Aorta (tissue), 5 donors: Measurements from ENCODE around the gene MRPL24. TPM values are rescaled to one million over a fixed set of nuclear protein-coding genes. Genes with fewer than 3 reads are reported as not detected.
A peak's percentile ranks its signal among the peaks of the same experiment; 100 is the strongest.

Experiments used
- ATAC-seq: fragments of 200-7000 bp; cut with Tn5 transposase; one replicate; pipeline ENCODE4 v1.9.1; 2022; ENCODE audit warnings: moderate library complexity; ENCODE audit not compliant: low FRiP score
- DNase-seq, 2 donors: peaks; one replicate each; pipeline ENCODE4 v3.0.0-alpha.2; 2020
- H3K27ac ChIP-seq, 2 donors: one replicate each; pipeline ENCODE4 v1.5.1; 2013; ENCODE audit warnings: low read length in 2 of 2, mild to moderate bottlenecking in 2 of 2, moderate library complexity in 2 of 2, control low read depth in 1 of 2, inconsistent platforms in 1 of 2, low read depth in 1 of 2
- H3K27me3 ChIP-seq, 2 donors: one replicate each; pipeline ENCODE4 v1.6.1; 2013; ENCODE audit warnings: control low read depth in 1 of 2, low read length in 1 of 2, mild to moderate bottlenecking in 1 of 2, moderate library complexity in 1 of 2; ENCODE audit not compliant: insufficient read depth in 2 of 2, control insufficient read depth in 1 of 2
- H3K36me3 ChIP-seq, 2 donors: one replicate each; pipeline ENCODE4 v1.6.1; 2013; ENCODE audit warnings: control low read depth in 1 of 2, low read length in 1 of 2, mild to moderate bottlenecking in 1 of 2; ENCODE audit not compliant: insufficient read depth in 2 of 2, control insufficient read depth in 1 of 2
- H3K4me1 ChIP-seq, 2 donors: one replicate each; pipeline ENCODE4 v1.6.1; 2013; ENCODE audit warnings: low read length in 2 of 2, control low read depth in 1 of 2, mild to moderate bottlenecking in 1 of 2, moderate library complexity in 1 of 2; ENCODE audit not compliant: insufficient read depth in 2 of 2, control insufficient read depth in 1 of 2
- H3K4me3 ChIP-seq, 2 donors: one replicate each; pipeline ENCODE4 v1.5.1; 2013; ENCODE audit warnings: low read length in 2 of 2, control low read depth in 1 of 2, mild to moderate bottlenecking in 1 of 2
- H3K9me3 ChIP-seq: one replicate; pipeline ENCODE4 v1.6.1; 2013; ENCODE audit warnings: mild to moderate bottlenecking, low read length; ENCODE audit not compliant: control insufficient read depth
- WGBS, 2 donors: extraction: QIAGEN DNeasy Blood & Tissue Kit; methylation state at CpG; one replicate each; pipeline ENCODE4 v1.1.7; 2013; 5-methylcytosine and 5-hydroxymethylcytosine counted together
- intact Hi-C, 2 donors: fragments of 100-400 bp; cut with DNase I; formaldehyde crosslinking; loops; one replicate each; pipeline versions ENCODE4 v1.14.2 to v1.15.0; 2022
- polyA plus RNA-seq, 2 donors: library from polyadenylated mRNA; stranded (reverse); fragments of 200-250 nt; gene quantifications; one replicate each; pipeline ENCODE4 v1.2.3, GENCODE V29; 2013
- total RNA-seq, 2 donors: library from RNA; stranded (reverse); fragmentation: NEBNext Ultra II Directional; extraction: Animal tissue kit (Norgen Biotek cat#: 25700); gene quantifications; one replicate each; pipeline ENCODE4 v1.2.1, GENCODE V29; 2021
- donor health status: healthy with polysubstance abuse.
- donor health status: Bipolar disorder and iron deficiency.
- donor health status: DM: no; HTN: no; CAD: no.
- donor health status: DM: no; HTN: no; CAD: no.
- donor health status: DM: yes; HTN: yes; CAD: no.

The MRPL24 gene
- total and polyA plus RNA-seq, 4 donors = 44.0 to 73.1 (median 57.3) TPM

DNA sequence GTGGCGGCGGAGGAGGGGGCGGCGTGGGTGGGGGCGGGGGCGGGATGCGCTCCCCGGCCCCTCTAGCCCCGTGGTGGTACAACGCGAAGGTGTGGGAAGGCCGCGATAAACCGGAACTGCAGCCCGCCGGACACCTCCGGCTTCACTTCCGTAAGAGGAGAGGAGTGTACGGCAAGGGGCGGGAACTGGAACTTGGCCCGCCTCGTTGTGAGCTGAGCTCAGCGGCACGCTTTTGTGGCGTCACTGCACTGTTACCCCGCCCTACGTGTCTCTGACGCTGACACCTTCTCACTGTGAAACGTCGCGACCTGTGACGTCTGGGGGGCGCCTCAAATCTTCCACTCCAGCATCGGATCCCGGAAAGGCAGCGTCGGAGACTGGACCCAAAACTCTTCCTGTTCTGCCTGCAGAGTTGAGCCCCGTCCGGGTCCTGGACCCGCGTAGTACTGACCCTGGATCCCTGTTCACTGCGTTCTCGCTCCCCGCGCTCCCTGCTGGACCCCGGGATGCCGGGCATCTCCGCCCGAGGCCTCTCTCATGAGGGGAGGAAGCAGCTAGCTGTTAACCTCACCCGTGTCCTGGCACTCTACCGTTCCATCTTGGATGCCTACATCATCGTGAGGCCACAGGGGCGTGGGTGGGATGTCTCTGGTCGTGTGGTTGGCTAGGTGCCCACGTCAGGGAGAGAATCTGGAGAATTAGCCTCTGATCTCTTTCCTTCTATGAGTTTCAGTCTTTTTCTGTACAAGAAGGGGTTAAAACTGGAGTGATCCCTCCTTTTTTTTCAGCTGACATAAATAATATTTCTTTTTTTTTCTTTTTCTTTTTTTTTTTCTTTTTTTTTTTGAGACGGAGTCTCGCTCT lies 12.1 kb downstream of the MRPL24 start, which contains the start of gene ISG20L2:
ISG20L2 (minus strand) TSS at position 168 of the 864 bp plus-strand sequence. CDS start 1,114 bp downstream, outside the sequence.
- Histone ChIP-seq H3K4me1 (peaks cover 0 to 2% of the 10 kb centered on the region in 2 donors), H3K36me3 (peaks cover 0 to 2% of the 10 kb centered on the region in 2 donors), H3K4me3 (peak within 1 kb of the TSS; percentile 83 to 89), H3K27ac (peak within 1 kb of the TSS; percentile 16 to 94), H3K27me3 (no peaks in the 10 kb centered on the region), H3K9me3 (no peaks in the 10 kb centered on the region)
- 0 to 1% methylated on average over 55 to 57 of the region's 57 CpGs for WGBS, 2 donors
- ATAC-seq = peak; percentile 97
- DNase-seq = peak; percentile 98
- intact Hi-C loops = loop anchor here in 1 of 2 donors (5.0 kb wide), 2 partner anchors 38 to 163 kb away; partner anchors contain the start of genes PEAR1 and PRCC

DNA sequence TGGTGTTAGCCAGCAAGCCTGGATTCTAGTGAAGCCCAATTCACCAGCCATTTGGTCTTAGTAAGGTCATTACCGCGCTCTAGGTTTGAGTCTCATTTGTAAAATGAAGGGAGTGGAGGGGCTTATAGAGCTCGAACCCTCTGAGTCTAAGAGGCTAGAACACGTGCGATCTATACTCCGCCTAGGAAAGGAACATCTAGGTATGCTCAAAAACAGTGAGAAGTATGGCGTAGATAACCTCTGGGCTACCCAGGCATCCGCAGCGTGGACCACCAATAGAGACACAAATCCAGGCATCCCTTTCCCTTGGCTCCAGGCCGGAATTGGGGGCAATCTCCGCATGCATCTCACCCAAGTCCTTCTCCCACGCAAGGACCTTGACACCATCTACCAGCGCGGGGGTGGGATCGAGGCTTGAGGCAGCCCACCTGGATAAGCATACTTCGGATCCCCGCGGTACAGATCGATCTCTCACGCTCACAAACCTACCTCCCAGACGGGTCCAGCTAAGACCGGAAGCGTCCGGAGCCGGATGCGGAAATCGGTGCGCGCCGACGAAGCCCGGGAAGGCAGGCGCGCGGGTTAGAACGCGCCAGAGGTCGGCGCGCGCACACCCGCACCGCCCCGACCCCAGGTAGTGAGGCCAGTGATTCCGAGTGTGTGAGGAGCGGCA lies 12.8 kb downstream of the MRPL24 start, which contains the start of gene METTL25B:
METTL25B (plus strand) TSS at position 544 of the 673 bp plus-strand sequence. CDS start 636 bp downstream, outside the sequence.
- peak within 1 kb of the TSS; percentile 83 to 89 for H3K4me3 ChIP-seq
- H3K36me3 ChIP-seq = peaks cover 0 to 2% of the 10 kb centered on the region in 2 donors
- peaks cover 0 to 2% of the 10 kb centered on the region in 2 donors for H3K4me1 ChIP-seq
- peak within 1 kb of the TSS; percentile 16 to 94 for H3K27ac ChIP-seq
- no peaks in the 10 kb centered on the region for H3K27me3 ChIP-seq
- WGBS, 2 donors = 0% methylated on average over 46 of the region's 46 CpGs
- peak; percentile 87 for ATAC-seq
- no peaks in the 10 kb centered on the region for H3K9me3 ChIP-seq
- intact Hi-C loops = loop anchor here (2.0 to 5.0 kb wide), 5 partner anchors 19 to 164 kb away; partner anchors contain the start of genes PEAR1 (in 1 of the 2) and PRCC (in 1 of the 2)
- DNase-seq = peak; percentile 88 to 95

DNA sequence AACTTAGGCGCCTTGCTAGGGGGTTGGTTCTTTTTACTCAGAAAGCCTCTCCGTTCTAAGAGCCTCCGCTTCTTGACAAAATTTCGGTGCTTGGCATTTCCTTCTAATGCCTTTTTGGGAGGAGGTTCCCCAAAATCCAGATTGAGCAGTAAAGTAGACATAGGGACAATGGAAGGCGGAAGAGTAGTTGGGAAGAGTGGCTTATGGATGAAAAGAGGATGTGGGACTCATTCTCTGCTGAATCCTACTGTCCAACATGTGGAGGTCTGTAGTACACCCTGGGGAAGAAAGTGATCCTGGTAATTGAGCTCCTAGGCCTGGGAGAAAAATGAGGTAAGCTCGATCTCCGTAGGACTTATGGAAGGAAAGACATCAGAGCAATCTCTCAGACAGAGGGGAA lies 13.4 kb downstream of the MRPL24 start:
- H3K36me3 ChIP-seq = peaks cover 0 to 2% of the 10 kb centered on the region in 2 donors
- H3K9me3 ChIP-seq = no peaks in the 10 kb centered on the region
- H3K27me3 ChIP-seq = no peaks in the 10 kb centered on the region
- WGBS, 2 donors = 49 to 51% methylated on average over 7 of the region's 7 CpGs
- no peak overlapping the region for H3K27ac ChIP-seq
- no peak for ATAC-seq
- intact Hi-C loops = loop anchor here (2.0 to 5.0 kb wide), 5 partner anchors 19 to 165 kb away; partner anchors contain the start of genes PEAR1 (in 1 of the 2) and PRCC (in 1 of the 2)
- no peak for DNase-seq
- peaks cover 0 to 2% of the 10 kb centered on the region in 2 donors for H3K4me1 ChIP-seq
- peak overlapping the region; percentile 83 to 89 for H3K4me3 ChIP-seq

DNA sequence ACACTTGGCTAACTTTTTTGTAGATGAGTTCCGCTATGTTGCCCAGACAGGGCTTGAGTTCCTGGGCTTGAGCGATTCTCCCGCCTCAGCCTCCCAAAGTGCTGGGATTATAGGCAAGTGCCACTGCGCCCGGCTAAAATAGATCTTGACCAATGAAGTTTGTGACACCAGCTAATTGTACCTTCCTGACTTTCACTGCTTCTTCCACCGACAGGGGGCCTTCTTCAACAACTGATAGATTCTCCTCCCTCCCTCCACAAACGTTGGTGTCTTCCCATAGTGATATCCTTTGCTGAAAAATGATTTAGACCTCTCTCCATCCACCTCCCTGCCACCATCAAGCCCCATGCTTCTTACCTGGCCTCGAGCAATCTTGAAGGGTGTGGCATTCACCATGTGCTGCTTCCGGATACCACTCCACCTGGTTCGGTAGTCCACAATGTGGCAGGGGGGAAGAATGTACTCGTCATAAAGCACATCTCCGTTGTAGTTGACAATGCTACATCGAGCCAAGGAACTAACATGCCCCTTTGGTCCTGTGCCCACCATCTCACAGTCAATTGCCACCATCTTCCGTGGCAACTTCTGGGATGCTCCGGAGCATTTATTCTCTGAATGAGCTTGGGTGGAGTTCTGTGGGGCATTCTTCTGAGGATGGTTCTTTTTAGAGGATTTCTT lies 14.2 kb downstream of the MRPL24 start:
- peaks cover 0 to 2% of the 10 kb centered on the region in 2 donors for H3K4me1 ChIP-seq
- DNase-seq (no peak), ATAC-seq (no peak)
- H3K27me3 ChIP-seq = no peaks in the 10 kb centered on the region
- no peak overlapping the region for H3K27ac ChIP-seq
- H3K9me3 ChIP-seq = no peaks in the 10 kb centered on the region
- H3K4me3 ChIP-seq = no peak overlapping the region
- peaks cover 0 to 2% of the 10 kb centered on the region in 2 donors for H3K36me3 ChIP-seq
- intact Hi-C loops = loop anchor here (2.0 to 5.0 kb wide), 5 partner anchors 18 to 166 kb away; partner anchors contain the start of genes PEAR1 (in 1 of the 2) and PRCC (in 1 of the 2)
- 42 to 44% methylated on average over 15 of the region's 15 CpGs for WGBS, 2 donors

DNA sequence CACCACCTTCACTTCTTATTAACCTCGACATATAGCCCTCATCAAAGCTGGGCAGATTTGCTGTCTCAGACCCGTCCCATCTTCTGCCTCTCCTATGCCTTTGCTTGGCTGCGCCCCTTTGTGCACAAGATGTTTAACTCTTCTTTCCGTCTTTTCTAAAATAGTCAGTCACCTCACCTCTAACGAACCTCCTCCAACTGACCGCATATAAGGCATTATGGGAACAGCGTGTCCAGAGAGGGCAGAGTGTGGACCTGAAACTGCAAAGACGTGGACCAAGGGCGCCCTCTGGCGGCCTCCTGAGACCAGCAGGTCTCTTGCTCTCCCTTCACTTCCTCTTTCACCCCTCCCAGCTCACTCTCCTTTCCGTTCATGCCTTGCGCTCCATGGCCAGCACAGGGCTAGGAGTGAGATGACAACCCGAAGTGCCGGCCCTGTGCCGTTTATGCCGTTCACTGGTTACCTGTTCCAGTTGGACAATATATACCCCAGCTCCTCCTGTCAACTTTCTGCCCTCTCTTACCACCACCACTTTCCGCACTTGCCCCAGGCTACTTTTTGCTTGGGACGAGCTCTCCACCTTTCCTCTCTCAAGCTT lies 15.1 kb downstream of the MRPL24 start:
- Histone ChIP-seq H3K27me3 (no peaks in the 10 kb centered on the region), H3K27ac (no peak overlapping the region), H3K36me3 (peaks cover 0 to 4% of the 10 kb centered on the region in 2 donors), H3K9me3 (no peaks in the 10 kb centered on the region), H3K4me1 (peaks cover 0 to 2% of the 10 kb centered on the region in 2 donors), H3K4me3 (peak overlapping the region in 1 of 2 donors; percentile 29)
- ATAC-seq = peak; percentile 81
- peak; percentile 92 to 96 for DNase-seq
- intact Hi-C loops = loop anchor here (1.0 to 5.0 kb wide), 6 partner anchors 17 to 167 kb away; partner anchors contain the start of genes PEAR1 (in 1 of the 2) and PRCC (in 1 of the 2)
- WGBS, 2 donors = 7 to 10% methylated on average over 18 of the region's 18 CpGs

DNA sequence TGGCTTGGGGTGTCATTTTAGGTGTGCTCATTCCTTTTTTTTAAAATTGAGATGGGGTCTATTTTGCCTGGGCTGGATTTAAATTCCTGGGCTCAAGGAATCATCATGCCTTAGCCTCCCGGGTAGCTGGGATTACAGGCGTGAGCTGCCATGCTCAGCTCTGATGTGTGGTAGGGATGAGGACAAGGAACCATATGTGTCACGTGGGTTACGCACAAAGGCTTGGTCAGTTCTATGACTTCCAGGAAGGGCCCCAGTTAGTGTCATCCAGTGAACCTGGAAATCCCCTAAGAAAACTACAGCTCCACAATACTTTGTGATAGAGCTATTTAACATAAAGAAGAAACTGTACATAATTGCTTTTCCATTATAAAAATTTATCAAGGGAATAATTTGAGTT lies 19.4 kb downstream of the MRPL24 start:
- DNase-seq (no peak), ATAC-seq (no peak)
- 82 to 83% methylated on average over 4 of the region's 4 CpGs for WGBS, 2 donors
- no peak overlapping the region for H3K4me3 ChIP-seq
- intact Hi-C loops = no loop called here
- no peaks in the 10 kb centered on the region for H3K27me3 ChIP-seq
- no peak overlapping the region for H3K27ac ChIP-seq
- H3K36me3 ChIP-seq = peaks cover 0 to 4% of the 10 kb centered on the region in 2 donors
- no peaks in the 10 kb centered on the region for H3K9me3 ChIP-seq
- H3K4me1 ChIP-seq = no peaks in the 10 kb centered on the region

DNA sequence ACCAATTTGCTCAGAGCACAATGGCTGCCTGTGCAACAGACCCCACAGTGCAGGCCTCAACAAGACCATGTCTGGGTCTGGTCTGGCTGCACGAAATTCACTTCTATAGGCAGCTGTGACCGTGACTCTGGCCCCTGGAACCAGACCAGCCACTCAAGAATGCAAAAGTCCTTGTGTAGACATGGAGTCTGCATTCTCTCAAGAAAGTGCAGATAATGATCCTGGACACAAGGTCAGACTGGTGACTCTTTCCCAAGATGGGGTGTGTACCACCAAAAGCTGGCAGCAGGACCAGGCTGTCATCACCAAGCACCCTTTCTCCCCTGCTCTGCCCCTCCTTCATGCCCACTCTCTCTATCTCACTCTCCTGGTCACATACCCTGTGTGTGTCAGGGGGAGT lies 19.8 kb downstream of the MRPL24 start:
- ATAC-seq (no peak), DNase-seq (no peak)
- Histone ChIP-seq H3K27me3 (no peaks in the 10 kb centered on the region), H3K36me3 (peaks cover 0 to 4% of the 10 kb centered on the region in 2 donors), H3K4me3 (no peak overlapping the region), H3K4me1 (no peaks in the 10 kb centered on the region), H3K9me3 (no peaks in the 10 kb centered on the region), H3K27ac (no peak overlapping the region)
- intact Hi-C loops = no loop called here
- 62 to 75% methylated on average over 2 of the region's 2 CpGs for WGBS, 2 donors
